Muscle of back (tissue), 11 donors: ENCODE measurements around the gene DLGAP1. TPM values are rescaled to one million over a fixed set of nuclear protein-coding genes. Genes with fewer than 3 reads are reported as not detected.

Experiments
- DNase-seq, 3 donors: peaks; one replicate each; pipeline versions ENCODE4 v3.0.0 to v3.0.0-alpha.2; 2013
- polyA plus RNA-seq, 10 donors: library from polyadenylated mRNA; unstranded; fragments of 120-200 nt; gene quantifications; one replicate each; pipeline ENCODE4 v1.2.1, GENCODE V29; 2013; ENCODE audit not compliant: insufficient read length in 10 of 10

Gene DLGAP1
- polyA plus RNA-seq, 10 donors, result 1.3 to 3.5 (median 2.1) TPM

DNA sequence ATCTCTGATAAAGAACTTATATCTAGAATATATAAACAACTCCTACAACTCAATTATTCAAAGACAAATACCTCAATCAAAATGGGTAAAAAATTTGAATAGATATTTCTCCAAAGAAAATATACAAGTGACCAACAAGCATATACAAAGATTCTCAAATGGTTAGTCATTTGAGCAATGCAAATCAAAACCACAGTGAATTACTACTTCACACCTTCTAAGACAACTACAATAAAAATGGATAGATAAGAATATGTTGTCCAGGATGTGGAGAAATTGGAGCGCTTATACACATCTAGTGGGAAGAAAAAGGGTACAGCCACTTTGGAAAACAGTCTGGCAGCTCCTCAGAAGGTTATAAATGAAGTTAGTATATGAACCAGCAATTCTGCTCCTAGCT, 672.2 kb downstream of the DLGAP1 start:
- DNase-seq, result no peak

DNA sequence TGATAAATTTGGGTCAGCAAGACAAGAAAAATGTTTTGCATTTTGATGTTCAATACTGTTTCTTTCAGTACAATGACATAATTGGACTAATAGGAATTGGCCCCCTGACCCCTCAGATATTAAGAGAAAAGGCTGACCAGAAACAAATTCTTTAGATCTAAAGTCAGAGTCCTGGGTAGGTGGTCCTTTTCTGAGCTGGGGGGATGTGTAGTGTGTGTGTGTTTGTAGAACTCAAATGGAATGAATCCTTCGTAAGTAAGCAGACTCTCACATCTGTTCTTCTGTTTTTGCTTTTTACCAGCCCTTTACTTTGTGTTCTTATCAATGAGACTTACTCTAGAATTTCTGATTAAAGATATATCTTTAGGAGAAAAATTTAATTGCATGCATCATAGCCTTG, 677.4 kb downstream of the DLGAP1 start:
- no peak for DNase-seq

DNA sequence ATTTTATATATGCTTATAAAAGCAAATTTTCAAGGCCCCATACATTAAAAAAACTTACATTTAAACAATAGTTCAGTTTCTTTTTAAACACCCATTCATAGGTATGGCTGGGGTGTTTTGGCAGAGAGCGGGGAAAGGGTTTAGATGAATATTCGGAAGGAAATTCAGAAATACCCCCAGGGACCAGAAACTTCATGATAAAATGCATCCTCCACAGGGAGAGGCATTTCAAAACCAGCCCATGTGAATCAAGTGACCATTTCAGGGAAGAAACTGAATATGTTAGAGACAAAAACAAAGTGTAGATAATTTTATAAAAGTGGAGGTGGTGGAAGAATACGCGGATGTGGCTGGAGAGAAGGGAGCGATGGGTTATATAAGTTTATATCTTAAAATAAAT, 678.0 kb downstream of the DLGAP1 start:
- DNase-seq, result no peak

DNA sequence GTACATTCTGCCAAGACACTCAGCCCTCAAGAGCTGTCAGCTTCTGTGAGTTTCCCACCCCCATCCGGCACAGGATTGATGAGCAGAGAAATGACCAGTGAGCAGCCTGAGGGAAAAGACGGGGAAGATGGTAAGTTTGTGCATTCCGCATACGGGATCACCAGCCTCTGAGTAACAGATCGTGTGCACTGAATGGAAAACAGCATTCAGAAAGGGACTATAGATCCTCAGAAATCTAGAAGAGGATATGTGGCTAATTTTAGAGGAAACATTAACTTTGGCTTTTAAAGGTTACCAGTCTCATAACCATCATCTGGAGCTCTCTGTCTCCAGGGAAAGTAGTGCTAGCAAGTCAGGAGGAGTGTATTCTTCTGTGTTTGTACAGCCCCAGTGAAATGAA, 679.1 kb downstream of the DLGAP1 start:
- DNase-seq, result no peak

DNA sequence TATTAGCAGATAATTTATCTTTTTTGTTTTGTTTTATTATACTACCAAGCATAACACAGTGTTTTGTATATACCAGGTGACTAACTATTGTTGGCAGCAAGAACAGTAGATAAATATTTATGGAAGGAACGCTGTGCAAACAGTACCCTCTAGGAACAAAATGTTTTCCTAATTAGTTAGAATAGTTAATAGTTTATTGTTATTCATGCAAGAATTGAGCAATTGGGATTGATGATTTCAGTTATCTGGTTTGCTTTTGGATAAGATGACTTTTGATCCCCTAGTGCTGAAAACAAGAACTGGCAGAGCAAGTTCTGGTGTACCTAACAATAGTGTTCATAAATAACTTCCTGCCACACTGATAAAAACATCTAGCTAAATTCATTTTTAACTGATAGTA, 681.8 kb downstream of the DLGAP1 start:
- DNase-seq, result no peak

DNA sequence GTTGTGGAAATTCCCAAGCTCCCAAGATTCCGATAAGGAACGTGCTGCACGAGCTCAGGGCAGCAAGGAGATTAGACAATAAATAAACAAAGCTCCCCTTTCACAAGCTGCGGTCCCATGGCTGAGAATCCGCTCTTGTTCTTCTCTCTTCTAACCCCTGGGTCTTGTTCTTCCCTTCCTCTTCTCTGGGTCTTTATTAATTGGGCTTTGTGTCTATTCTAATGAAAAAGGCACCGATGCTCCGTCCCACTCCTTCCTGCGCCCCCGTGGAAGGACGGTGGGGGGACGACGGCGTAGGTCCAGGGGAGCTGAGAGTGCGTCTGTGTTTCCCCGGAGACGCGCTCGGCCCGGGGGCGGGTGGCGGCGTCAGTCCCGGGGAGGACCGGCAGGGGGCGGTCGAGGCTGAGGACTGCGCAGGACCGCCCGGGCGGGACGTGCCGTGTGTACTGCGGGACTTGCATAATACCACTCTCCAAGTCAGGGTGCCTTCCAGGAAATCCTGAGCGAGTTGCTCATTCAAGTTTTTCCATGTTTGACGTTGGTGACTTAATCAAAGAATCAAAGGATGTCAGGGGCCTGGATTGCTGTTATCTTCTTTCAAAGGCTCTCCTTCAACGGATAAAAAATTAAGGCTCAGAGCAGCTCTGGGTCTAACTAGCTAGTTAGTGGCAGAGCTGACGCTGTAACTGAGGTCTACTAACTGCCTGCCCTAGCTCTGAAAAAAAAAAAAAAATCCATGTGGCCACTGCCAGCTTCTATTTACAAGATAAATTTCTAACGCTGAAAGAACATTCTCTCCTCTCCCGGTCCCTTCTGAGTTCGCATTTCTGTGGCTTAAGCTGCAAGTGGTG, 683.8 kb downstream of the DLGAP1 start:
- peak; percentile 83 to 91 (median 86) for DNase-seq

DNA sequence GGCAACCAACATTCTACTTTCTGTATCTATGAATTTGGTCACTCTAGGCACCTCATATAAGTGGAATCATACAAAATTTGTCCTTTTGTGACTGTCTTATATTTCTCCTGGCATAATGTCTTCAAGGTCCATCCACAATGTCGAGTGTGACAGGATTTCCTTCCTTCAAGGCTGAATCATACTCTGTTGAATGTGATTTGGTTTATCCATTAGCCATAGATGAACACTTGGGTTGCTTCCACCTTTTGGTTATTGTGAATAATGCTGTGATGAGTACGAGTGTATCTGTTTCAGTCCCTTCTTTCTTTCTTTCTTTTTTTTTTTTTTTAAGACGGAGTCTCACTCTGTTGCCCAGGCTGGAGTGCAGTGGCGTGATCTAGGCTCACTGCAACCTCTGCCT, 693.8 kb downstream of the DLGAP1 start:
- no peak for DNase-seq

DNA sequence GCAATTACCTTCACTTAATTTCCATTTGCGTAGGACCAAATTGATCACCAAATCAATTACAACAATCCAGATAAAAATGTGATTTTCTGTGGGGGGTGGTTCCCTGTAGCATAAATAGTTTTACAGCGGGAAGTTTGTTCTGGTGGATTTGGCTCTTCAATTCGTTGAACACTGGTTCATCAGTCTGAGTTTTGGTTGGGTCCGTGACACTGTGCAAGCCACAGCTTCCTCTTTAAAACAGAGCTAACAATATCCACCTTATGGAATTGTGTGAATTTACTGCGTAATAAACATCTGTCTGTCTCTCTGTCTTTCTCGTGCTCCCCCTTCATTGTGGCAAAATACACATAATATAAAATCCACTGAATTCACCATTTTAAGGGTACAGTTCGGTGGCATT, 694.4 kb downstream of the DLGAP1 start:
- DNase-seq, result no peak

DNA sequence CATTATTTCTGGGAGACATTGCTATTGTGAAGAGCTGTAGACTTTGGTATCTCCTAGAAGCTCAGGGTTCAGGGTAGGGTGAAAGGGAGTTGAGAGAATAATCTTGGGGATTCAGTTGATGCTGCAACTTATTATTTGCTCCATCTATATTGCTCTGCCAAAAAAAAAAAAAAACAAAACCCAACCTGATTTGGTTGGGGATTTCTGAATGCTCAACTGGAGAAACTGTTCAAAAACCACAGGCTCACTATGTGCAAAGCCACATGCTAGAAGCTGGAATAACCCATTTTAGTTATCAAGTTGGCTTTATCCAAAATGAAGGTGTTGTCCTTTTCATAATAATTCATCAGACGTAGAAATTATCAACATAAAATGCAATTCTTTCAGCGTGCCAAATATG, 696.0 kb downstream of the DLGAP1 start:
- no peak for DNase-seq

DNA sequence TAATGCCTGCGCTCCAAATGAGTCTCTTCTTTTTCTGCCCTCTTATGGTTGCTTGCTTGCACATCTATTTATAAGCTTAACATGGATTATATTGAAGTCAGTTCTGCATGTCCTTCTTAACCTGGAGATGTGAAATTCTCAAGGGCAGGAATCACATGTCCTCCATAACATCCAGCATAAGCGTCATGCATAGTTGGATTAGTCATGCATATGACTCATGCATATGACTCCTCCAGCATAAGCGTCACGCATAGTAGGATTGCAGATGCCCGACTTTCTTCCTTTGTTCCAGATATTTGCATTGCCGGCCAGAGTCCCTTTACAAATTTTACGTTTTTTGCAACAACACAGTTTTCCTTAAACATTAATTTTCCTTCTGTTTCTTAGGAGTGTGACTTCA, 696.6 kb downstream of the DLGAP1 start:
- DNase-seq, result no peak

DNA sequence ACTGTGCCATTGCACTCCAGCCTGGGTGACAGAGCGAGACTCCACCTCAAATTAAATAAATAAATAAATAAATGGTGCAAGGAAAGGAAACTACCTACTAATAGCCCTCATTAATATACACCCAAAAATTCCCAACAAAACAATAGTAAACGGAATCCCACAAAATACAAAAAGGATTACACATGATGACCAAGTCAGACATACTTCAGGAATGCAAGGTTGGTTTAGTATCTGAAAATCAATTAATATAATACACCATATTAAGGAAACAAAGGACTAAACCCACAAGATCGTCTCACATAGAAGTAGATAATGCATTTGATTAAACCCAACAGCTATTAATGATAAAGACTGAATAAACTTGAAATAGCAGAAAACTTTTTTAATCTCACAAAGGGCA, 697.7 kb downstream of the DLGAP1 start:
- no peak for DNase-seq

DNA sequence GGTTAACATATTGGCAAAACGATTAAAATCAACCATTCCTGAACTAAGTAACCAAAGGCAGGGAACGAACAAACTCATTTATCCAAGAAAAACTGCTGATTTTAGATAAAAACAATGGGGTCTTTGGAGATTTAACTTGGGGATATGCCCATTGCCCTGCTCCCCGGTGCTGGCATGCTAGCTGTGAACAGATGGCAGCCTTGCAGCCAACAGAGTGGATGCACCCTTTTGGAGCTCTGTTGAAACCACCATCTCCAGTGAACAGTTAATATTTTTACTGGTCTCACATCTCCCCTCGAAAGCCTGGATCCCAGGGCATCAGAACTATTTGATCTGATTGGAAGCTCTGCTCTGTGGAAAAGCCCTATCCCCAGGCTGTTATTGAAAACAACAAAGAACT, 702.0 kb downstream of the DLGAP1 start:
- DNase-seq, result no peak

DNA sequence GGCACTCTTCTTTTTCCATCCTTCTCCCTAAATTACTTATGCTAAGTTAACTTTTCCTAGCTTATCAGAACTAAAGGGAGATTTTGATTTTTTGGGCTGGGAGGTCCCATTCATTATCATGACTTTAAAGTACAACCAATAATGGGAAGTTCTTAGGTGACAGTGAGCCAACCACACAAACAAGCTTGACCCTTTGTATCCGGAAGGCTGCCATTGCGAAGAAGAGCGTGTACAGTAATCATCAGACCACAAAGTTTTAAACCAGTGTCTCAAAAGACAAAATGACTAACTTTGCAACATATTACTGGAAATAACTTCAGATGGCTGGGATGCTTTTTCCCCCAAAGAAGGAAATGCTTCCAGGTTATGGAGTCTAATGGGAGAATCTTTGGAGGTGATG, 707.0 kb downstream of the DLGAP1 start:
- DNase-seq, result no peak

DNA sequence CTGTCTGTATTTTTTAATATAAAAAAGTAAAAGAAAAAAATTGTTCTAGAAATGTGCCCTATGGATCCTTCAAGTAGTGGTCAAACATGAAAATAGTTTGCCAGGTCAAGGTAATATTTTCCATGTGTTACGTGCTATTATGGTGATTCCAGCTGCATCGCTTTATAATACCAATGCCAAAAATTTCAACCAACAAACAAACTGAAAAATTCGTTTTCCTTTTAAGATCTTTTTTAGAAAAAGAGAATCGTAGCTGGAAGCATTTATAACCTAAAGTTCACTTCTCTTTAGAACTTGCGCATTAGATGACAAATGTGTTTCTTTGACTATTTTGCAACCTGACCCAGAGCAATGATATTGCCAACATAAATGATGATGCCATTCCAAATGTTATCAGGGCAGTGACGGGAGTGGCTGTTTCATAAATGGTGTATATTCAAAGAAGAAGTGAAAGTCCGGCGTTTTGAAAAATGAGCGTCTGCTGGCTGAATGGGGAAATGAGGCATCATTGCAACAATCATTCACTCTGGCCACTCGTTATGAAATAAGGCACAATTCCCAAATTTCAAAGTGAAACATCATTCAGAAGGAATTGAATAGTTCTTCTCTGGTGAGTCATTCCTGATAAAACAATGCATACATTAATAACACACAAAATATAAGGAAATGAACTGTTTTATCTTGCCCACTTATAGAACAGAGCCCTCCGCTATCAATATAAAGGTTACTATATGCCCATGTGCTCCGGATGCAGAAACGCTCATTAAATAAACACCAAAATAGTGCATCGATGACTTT, 707.7 kb downstream of the DLGAP1 start:
- peak; percentile 10 to 24 (median 17) for DNase-seq

DNA sequence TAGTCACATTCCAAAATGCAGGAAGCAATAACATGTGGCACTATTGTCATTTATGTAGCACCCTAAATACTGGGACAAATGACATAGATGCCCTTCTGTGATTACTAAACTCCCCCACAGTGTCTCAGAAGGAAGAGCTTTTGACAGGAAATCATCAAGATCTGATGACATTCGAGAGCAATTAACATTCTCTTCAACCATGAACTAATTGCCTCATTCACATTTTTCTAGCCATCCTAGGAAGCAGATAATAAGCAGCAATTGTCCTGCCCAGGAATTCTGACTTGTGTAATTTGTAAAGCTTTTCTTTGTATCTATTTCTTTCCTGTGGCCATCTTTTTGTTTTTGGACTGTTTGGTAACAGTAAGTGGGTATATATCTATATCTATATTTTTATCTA, 712.6 kb downstream of the DLGAP1 start:
- DNase-seq, result no peak

DNA sequence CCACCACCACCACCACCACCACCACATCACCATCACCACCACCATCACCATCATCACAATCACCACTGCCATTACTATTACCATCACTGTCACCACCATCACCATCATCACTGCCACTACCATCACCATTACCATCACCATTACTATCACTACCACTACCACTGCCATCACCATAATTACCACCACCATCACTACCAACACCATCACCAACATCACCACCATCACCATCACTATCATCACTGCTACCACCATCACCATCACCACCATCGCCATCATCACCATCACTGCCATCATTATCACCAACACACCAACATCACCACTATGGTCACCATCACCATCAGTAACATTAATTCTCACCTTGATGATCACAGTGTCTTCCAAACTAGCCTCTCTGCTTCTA, 713.8 kb downstream of the DLGAP1 start:
- DNase-seq, result no peak

DNA sequence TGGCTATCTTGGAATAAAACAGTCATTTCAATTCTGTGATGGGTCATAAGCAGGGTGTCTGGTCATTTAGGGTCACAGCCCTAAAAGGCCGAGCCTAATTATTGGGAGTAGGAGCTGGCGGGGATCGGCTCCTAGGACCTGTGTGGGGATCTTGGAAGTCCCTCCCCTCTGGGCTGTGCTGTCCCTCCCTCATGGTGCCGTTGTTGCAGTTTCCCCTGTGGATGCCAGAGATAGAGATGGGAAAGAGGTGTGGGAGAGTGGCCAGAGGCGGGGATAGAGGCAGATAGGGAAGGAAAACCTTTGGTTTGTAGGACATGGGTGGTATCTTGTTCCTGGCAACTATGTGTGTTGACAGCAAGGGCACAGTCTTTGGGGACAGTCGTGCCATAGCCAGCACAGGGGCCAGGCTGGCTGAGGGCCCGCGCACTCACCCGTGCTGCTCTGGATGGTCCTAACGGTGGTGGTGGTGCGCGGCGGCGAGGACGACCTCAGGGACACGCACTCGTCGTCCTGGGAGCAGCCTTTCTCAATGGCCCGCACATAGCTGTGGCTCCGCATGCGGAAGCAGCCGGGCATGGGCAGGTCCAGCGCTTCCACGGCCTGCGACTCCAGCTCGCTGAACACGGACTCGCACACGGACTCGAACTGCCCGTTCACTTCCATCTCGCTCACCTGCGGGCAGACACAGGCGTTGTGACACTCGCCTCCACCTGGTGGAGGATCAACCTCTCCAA, 726.2 kb downstream of the DLGAP1 start:
- DNase-seq, result no peak

DNA sequence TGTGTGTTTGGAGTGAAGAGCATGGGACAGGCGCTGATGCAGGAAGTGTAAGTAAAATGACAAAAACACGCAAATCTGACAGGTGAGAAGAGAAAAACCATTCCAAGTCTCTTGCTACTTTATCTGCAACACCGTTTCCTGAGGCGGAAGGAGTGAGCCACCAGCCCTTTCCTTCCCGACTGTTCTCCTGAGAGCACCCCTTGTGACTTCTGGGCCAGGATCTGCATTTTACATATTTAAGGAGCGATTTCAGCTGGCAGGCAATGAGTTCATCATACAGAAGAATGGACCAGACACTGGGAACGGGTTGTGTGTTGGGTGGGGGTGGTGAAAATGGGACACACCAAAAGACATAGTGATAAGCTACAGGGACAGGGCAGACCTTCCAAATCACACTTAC, 727.8 kb downstream of the DLGAP1 start:
- no peak for DNase-seq

DNA sequence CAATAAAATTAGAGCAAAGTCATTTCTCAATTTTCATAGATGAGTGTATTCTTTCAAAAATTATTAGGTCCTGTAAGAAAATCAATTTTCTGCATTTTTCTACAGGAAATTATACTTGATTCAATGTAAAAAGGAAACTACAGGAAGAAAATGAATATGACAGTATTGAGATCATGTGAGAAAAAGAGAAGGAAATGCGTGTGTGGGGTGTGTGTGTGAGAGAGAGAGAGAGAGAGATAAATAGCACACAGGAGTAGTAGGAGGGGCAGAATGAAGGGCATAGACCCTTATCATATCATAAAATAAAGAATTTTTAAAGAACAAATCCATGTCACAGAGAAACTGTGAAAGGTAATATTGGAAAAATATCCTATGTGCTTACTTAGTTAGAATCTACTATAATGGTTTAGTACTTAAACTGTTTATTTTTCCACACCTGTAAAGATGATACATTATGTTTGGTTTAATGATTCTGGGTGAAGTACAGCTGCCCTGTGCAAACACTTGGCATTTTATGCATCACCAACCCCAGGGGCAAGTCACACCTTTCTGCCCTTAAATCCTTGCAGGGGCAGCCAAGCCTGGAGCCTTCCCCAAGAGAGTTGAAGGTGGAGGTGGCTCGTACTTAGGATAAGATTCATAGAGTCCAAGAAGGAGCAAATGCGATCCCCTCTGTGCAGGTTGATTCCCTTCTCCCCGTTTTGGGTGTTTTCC, 728.7 kb downstream of the DLGAP1 start:
- no peak for DNase-seq

DNA sequence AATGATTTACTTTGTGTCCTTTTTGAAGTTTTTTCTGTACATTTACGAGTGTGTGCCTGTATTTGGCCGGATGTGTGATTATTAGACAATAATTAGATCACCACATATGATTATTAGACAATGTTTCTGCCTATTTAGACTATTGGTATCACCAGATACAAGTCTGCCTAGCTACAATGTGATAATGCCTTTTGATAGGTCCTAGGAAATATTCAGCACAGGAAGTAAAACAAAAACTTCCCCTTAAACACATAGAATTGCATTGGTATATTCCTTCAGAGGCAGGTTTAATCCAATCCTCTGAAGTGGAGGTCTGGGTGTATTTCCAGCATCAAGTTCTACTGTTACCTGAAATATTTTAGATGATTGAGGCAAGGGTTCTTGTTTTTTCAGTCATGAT, 730.0 kb downstream of the DLGAP1 start:
- no peak for DNase-seq

DNA sequence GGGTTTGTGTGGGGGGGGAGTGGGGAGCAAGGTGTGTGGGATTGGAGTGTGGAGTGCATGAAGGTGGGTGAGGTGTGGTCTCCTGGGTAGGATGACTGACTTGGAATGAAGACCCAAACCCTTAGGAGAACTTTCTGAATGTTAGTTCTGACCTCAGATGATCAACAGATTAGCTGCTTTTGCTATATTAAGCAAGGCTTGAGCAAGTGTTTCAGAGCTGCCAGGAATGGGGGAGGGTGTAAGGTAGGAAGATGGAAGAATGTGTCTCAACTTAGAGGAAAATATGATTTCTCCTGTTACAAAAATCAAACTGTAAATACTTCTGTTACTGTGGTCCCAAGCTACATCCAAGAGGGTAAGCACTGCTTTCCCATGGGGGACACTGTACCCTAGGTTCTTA, 731.6 kb downstream of the DLGAP1 start:
- no peak for DNase-seq
